IPS-NIHi7 (cell line): Measurements from ENCODE around the gene FYN.
"Not testable (repeated sequence)": the region's sequence is repeated elsewhere in the genome, so short reads cannot be mapped to it uniquely, and the experiment has no call there.

Source experiments
- DNase-seq: peaks from one replicate; pipeline ENCODE4 v3.0.0; 2012; ENCODE audit warnings: mixed read lengths; ENCODE audit errors: extremely low spot score

FYN gene

DNA sequence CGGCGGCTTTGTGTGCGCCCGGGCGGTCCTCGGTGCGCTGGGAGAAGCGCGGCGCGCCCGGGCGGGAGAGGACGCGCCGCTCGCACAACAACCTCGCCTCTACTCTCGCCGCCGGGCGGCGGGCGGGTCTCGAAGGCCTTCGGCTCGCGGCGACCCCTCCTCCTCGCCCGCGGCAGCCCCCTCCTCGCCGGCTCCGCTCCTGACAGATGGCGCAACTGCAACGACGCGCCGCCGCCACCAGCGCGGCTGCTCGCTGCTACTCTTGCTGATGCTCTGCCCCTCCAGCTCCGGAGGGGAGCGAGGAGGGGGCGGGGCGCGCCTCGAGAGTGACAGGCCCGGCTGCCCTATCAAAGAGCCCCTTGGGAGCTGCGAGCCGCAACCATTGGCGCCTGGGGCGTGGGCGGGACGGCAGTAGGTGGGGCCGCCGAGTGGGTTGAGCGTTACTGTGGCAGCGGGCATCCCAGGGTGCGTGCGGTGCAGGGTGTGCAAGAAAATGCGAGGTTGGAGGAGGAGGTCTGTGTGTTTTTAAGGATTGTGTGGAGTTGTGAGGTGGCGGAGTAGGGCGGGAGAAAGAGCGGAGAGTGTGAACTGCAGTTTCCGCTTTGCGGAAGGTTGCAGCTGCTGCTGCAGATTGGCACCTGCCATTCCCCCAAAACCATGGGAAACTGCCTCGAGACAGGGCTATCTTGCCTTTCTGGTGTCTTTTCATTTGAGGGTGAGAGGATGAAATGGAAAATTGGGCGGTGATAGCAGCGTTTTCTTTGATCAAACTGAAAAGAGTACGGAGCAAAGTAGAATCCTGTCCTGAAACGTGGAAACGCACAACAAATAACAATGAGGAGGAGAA is at the start of gene FYN:
Gene FYN, minus strand, starts transcription at position 275 of the 847 bp plus-strand sequence. CDS start 153,401 bp downstream, outside the sequence.
- peak; percentile 98 for DNase-seq

DNA sequence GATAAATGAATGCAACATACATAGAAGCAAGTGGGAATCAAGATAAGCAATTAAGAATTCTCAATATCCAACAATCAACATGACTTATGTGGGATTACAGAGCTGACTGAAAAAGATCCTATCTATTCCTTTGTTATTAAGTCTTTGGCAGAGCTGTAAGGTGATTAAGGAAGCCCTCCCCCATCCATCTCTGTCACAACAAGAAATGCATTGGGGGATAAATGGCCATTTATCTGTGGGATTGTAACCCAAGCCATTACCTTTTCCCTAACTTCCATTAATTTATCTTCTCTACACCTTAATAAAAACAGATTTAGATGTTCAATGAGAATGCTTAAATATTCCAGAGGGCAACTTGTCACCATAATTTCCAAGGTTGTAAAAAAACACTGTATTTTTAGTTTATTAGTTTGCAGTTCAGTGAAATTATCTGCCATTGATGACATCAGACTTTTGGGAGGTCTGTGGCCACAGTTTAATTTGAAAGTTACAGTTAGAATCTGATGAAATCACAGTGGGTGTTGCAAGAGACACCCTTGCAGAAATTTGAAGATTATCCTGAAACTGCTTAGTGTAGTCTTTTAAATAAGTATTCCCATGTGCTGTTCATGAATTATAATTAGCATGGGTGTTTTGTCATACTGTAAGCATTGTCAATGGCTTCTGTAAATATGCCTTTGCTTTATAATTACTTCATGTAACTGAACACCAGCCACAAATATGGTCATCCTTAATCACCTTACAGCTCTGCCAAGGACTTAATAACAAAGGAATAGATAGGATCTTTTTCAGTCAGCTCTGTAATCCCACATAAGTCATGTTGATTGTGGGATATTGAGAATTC is 49.4 kb upstream of the FYN start:
- no peak for DNase-seq

DNA sequence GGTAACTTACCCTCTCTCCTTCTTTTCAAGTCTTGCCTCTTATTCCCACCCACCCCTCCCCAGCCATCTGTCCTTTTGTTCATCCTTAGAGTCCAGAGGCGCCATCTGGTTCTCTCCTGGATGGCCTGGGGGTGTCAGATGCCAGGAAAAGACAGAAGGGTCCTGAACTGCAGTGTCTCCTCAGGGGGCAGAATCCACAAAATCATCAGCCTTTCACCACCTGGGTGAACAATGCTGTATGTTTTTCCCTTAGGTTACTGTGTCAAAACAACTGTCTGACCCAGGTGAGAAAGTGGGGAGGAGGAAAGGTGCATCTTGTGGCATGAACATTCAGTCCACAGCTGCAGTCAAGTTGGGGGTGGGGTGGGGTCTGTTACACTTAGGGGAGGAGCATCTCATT is 47.9 kb upstream of the FYN start:
- DNase-seq: no peak

- peak; percentile 49 for DNase-seq
Observed at GRCh38 chr6:111920578-111920977, 47.3 kb upstream of the FYN start.

GRCh38 chr6:111918825-111919224 is 45.6 kb upstream of the FYN start:
- no peak for DNase-seq

DNA sequence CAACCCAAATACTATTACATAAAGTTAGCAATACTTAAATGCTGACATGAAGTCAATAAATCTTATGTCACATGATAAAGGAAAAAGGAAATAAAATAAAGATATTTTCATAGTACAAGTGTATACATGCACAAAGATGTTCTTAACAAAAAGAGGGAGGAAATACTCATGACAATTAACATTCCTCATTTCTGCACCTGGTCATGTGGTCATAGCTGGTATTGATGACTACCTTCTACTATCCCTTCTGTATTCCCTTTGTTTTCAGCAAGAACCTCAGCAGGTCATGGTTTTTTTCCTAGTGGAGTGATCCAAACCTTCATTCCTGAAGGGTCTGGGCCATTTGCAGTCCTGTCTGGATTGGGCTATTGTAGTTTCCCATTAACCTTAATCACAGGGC is 43.5 kb upstream of the FYN start:
- no peak for DNase-seq

DNA sequence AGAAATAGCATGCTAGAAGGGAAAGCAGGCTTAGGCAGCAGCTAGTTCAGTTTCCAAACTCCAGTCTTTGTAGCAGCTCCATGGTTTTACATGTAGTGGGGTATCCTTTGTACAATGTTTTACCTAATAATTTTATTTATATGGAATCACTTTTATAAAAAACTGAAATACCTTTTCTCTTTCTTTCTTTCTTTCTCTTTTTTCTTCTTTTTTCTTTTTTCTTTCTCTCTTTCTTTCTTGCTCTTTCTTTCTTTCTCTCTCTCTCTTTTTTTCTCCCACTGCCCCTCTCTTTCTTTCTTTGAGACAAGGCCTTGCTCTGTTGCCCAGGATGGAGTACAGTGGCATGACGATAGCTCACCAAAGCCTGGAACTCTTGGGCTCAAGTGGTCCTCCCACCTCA is 41.4 kb upstream of the FYN start:
- no peak for DNase-seq

GRCh38 chr6:111912904-111913303 is 39.7 kb upstream of the FYN start:
- DNase-seq: no peak

GRCh38 chr6:111911428-111911827 is 38.2 kb upstream of the FYN start:
- DNase-seq: no peak

GRCh38 chr6:111909238-111909637 is 36.0 kb upstream of the FYN start:
- no peak for DNase-seq

GRCh38 chr6:111908365-111908764 is 35.1 kb upstream of the FYN start:
- not testable (repeated sequence) for DNase-seq

DNA sequence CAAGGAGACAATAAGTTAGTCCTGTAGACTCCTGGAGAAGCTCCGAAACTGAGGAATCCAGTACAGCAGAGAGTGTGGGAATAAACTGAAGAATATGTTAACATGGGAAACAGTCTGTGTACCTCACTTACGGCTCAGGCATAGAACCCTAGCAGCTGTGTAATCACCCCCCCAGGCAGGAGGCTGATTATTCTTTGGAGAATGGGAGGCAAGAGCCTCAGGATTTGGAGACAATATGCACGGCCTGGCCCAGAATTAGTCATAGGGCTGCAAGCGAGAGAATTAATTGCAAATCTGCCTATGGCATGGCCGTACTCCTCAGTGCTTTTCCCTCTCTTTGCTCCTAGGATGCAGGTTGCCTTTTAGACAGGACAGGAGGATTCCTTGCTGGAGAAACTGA is 27.5 kb upstream of the FYN start:
- DNase-seq: no peak

DNA sequence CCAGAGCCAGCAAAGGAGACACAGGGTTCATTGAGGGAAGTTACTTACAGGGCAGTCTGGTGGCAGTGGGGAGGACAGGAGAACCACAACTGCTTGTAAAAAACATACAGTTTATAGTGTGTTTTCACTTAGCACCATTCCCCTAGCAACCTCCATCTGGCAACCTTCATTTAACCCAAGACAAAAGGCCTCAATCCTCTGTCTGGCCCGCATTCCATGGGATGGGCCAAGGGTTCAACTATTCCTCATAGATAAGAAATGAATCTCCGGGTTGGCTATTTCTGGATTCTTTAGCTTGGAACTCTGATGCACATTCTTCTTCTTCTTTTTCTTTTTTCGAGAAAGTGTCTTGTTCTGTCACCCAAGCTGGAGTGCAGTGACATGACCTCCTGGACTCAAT is 26.3 kb upstream of the FYN start:
- DNase-seq: no peak

GRCh38 chr6:111898452-111898851 is 25.2 kb upstream of the FYN start:
- no peak for DNase-seq

- DNase-seq: no peak
Observed at GRCh38 chr6:111894951-111895350, 21.7 kb upstream of the FYN start.

DNA sequence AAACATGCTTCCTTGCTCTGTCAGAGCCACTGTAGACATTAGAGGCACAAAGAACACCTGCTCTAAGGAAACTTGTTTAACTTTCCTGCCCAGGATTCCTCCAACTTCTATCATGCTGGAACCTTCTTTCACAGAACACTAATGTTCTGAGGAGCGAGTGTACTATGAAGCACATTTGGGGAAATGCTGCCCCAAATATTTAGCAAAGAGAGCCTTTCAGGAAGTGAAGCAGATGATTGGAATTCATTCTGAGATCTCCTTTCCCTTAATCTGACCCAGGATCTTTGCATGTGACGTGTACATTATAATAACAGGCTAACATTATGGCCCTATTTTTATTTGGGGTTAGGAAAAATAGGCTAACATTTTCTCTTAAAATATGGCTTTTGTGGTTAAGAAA is 21.0 kb upstream of the FYN start:
- no peak for DNase-seq

- no peak for DNase-seq
Observed at GRCh38 chr6:111892431-111892830, 19.2 kb upstream of the FYN start.

GRCh38 chr6:111890988-111891387 is 17.7 kb upstream of the FYN start:
- DNase-seq: no peak

DNA sequence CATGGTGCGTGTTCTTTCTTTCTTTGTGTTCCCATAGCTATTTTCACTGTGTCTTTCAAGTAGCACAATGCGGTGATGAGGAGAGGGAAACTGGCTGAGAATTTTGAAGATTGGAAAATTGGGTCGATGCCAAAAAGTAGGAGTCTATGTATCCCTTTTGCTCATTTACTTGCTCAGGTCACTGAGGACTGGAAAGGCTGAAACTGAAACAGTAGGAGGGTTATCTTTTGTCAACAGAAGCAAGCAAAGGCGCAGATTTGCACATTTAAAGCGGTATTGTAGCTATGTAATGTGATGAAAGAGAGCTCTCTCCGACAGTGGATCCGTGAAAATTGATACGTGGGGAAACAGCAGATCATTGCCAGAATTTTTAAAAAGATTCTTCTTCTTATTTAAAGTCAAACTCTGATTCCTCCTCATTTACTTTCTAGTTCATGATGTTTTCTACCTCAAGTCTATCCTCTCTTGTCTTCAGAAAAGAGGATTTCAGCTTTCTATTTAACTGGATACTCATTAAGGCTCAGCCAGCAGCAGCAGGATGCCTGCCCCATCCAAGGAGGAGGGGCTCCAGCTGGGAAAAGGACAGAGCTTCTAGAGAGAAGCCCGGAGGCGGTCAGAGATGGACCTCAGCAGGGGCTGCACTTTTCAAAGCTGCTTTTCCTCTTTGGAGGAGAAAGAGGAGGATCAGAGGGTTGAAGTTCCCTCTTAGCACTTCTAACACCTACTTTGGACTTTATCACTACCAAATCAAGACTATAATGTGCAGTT is 15.9 kb upstream of the FYN start:
- DNase-seq: peak; percentile 77

GRCh38 chr6:111886793-111887192 is 13.5 kb upstream of the FYN start:
- DNase-seq: not testable (repeated sequence)

- no peak for DNase-seq
Observed at GRCh38 chr6:111885373-111886027, 12.2 kb upstream of the FYN start.

GRCh38 chr6:111884068-111884467 is 10.8 kb upstream of the FYN start:
- DNase-seq: no peak
